Lung (tissue), 12 donors: ENCODE results near the gene LDHB. TPM values are rescaled to one million over a fixed set of nuclear protein-coding genes. Genes with fewer than 3 reads are reported as not detected.
A peak's percentile ranks its signal among the peaks of the same experiment; 100 is the strongest.

ENCODE experiments used
- ATAC-seq: fragments of 200-7000 bp; cut with Tn5 transposase; one replicate; pipeline ENCODE4 v1.9.1; 2020; ENCODE audit warnings: moderate number of reproducible peaks; ENCODE audit not compliant: insufficient read depth, low FRiP score
- DNase-seq, 3 donors: peaks; one replicate each; pipeline ENCODE4 v3.0.0-alpha.2; 2013 to 2017
- H3K27ac ChIP-seq, 2 donors: one replicate each; pipeline ENCODE4 v1.5.1; 2013; ENCODE audit warnings: mild to moderate bottlenecking in 2 of 2, moderate library complexity in 2 of 2, control low read depth in 1 of 2, inconsistent platforms in 1 of 2, low read depth in 1 of 2, low read length in 1 of 2
- H3K27me3 ChIP-seq, 3 donors: one replicate each; pipeline ENCODE4 v1.5.1; 2013; ENCODE audit warnings: low read length in 2 of 3; ENCODE audit not compliant: control insufficient read depth in 3 of 3, insufficient read depth in 3 of 3
- H3K36me3 ChIP-seq, 4 donors: one replicate each; pipeline ENCODE4 v1.5.1; 2013; ENCODE audit warnings: low read length in 4 of 4, mild to moderate bottlenecking in 1 of 4, moderate library complexity in 1 of 4; ENCODE audit not compliant: control insufficient read depth in 4 of 4, insufficient read depth in 4 of 4
- H3K4me1 ChIP-seq, 5 donors: one replicate each; pipeline ENCODE4 v1.5.1; 2013; ENCODE audit warnings: low read length in 5 of 5, mild to moderate bottlenecking in 2 of 5, moderate library complexity in 1 of 5; ENCODE audit not compliant: control insufficient read depth in 5 of 5, insufficient read depth in 5 of 5
- H3K4me3 ChIP-seq: one replicate; pipeline ENCODE4 v1.5.1; 2013; ENCODE audit warnings: mild to moderate bottlenecking, control low read depth, moderate library complexity
- H3K9ac ChIP-seq, 2 donors: one replicate each; pipeline ENCODE4 v1.5.1; 2013; ENCODE audit warnings: low read length in 2 of 2, control low read depth in 1 of 2; ENCODE audit not compliant: insufficient read depth in 1 of 2
- H3K9me3 ChIP-seq, 4 donors: one replicate each; pipeline ENCODE4 v1.5.1; 2013; ENCODE audit warnings: low read length in 3 of 4, mild to moderate bottlenecking in 1 of 4, moderate library complexity in 1 of 4; ENCODE audit not compliant: control insufficient read depth in 4 of 4, insufficient read depth in 3 of 4
- WGBS, 2 donors: extraction: QIAGEN DNeasy Blood & Tissue Kit; methylation state at CpG; one replicate each; pipeline ENCODE4 v1.1.7; 2013; 5-methylcytosine and 5-hydroxymethylcytosine counted together
- polyA plus RNA-seq, 2 donors: library from polyadenylated mRNA; stranded (reverse); fragments of 200-250 nt; gene quantifications; one replicate each; pipeline ENCODE4 v1.2.1, GENCODE V29; 2013
- total RNA-seq, 2 donors: library from RNA; depleted of rRNA in 1 of 2; stranded (reverse); fragments of >200 nt in 1 of 2; gene quantifications; one replicate each; pipeline ENCODE4 v1.2.1, GENCODE V29; 2014 to 2021
- TF ChIP-seq, protein P1 (sequence below): IDR thresholded peaks from 2 replicates; pipeline ENCODE4 v1.5.1; 2012; ENCODE audit warnings: mild to moderate bottlenecking; ENCODE audit errors: control extremely low read depth, extremely low read depth
- donor health status: control.
- donor health status: control.
- donor health status: Bipolar disorder and iron deficiency.
- donor health status: healthy.
- donor health status: DM: yes; HTN: yes; CAD: no.

LDHB gene
- total and polyA plus RNA-seq, 4 donors: 370 to 551 (median 459) TPM

DNA sequence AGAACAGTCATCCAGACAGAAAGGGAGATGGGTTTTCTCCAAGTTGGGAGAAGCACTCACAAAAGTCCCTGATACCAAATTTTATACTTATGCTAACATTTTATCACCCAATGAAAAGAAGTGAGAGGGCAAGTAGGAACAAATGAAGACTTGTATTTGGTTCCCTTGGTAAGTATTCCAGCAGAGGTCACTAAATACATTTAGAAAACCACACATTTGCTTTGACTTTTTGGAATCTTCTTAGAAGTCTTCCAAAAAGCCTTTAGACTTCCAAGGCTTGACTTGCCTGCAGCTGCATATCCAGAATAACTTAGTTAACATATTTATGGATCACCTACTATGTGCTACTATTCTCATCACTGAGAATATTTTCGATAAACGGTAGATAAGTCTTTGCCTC is 49.9 kb downstream of the LDHB start:
- H3K27ac ChIP-seq: no peak overlapping the region
- no peak overlapping the region for H3K4me3 ChIP-seq
- TF ChIP-seq, protein P1, sequence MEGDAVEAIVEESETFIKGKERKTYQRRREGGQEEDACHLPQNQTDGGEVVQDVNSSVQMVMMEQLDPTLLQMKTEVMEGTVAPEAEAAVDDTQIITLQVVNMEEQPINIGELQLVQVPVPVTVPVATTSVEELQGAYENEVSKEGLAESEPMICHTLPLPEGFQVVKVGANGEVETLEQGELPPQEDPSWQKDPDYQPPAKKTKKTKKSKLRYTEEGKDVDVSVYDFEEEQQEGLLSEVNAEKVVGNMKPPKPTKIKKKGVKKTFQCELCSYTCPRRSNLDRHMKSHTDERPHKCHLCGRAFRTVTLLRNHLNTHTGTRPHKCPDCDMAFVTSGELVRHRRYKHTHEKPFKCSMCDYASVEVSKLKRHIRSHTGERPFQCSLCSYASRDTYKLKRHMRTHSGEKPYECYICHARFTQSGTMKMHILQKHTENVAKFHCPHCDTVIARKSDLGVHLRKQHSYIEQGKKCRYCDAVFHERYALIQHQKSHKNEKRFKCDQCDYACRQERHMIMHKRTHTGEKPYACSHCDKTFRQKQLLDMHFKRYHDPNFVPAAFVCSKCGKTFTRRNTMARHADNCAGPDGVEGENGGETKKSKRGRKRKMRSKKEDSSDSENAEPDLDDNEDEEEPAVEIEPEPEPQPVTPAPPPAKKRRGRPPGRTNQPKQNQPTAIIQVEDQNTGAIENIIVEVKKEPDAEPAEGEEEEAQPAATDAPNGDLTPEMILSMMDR: no peak
- H3K36me3 ChIP-seq: no peaks in the 10 kb centered on the region
- H3K9ac ChIP-seq: no peak overlapping the region
- peaks cover 0 to 8% (median 4%) of the 10 kb centered on the region in 3 donors for H3K27me3 ChIP-seq
- DNase-seq: peak in 2 of 3 donors; percentile 49 to 70
- H3K9me3 ChIP-seq: no peaks in the 10 kb centered on the region
- H3K4me1 ChIP-seq: peaks cover 0 to 4% (median 0%) of the 10 kb centered on the region in 5 donors
- ATAC-seq: peak; percentile 62
- WGBS, 2 donors: 70 to 79% methylated on average over 2 of the region's 2 CpGs

DNA sequence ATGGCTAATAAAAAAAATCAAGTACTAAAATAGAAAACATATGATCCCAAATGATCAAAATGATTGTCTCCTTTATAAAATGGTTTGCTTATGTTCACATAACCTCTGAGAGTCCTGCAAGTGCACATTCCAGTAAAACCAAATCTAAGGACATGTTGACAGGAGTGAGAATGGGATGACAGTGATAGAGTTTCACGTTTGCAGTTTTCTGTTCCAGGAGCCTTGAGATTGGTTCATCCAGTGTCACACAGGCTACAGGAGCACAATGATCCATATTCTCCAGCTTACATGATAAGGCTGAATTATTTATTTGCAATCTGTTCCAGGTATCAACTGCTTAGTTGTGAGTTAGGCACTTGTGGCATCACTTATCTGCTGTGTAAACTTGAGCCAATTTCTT is 51.5 kb downstream of the LDHB start:
- peaks cover 0 to 8% (median 4%) of the 10 kb centered on the region in 3 donors for H3K27me3 ChIP-seq
- no peak overlapping the region for H3K9ac ChIP-seq
- H3K27ac ChIP-seq: no peak overlapping the region
- peaks cover 0 to 4% (median 0%) of the 10 kb centered on the region in 5 donors for H3K4me1 ChIP-seq
- ATAC-seq: no peak
- TF ChIP-seq, protein P1: no peak
- H3K9me3 ChIP-seq: no peaks in the 10 kb centered on the region
- 68 to 77% methylated on average over 1 of the region's 1 CpG for WGBS, 2 donors
- H3K36me3 ChIP-seq: no peaks in the 10 kb centered on the region
- no peak for DNase-seq
- H3K4me3 ChIP-seq: no peak overlapping the region

DNA sequence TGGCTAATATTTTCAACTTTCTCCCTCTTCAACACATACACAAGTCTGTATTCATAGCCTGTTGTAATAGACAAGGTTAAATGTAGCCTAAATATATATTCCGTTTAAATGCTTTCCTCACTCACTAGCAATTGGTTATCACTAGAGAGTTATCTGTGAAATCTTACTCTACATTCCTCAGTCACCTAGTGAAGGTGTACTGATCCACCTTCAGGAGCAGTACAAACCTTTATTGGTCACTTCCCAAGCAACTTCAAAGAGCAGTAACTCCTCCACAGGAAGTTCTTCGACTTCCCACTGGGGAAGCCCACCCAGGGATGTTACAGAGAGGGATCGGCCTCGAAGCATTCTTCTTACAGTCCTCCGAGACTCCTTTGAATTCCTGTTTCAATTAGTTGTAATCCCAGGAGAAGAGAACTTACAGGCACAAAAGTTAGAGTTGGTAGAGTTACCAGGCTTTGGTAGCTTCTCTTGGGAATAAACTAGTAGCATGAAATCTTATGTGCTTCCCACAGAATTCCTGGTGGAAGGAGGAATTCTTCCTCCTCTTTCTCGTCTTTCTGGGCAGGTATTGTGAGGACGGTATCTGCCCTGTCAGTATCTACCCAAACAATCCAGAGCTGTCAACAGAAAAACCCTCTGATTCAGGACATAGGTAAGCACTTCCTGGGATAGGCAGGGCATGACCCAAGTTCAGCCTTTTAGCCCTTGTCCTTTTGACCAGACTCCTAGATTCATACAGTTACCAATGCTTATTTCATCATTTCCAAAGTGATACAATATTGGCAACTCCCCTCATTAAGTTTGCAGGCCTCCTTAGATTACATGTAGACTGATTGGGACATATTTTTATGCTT is 53.2 kb downstream of the LDHB start, which contains the start of gene GYS2:
Gene GYS2, minus strand, starts transcription at position 603 of the 857 bp plus-strand sequence. Its CDS starts 255 bp downstream, at position 348.
- peaks cover 0 to 4% (median 0%) of the 10 kb centered on the region in 5 donors for H3K4me1 ChIP-seq
- H3K36me3 ChIP-seq: no peaks in the 10 kb centered on the region
- WGBS, 2 donors: 71 to 84% methylated on average over 7 of the region's 7 CpGs
- no peak within 1 kb of the TSS for H3K4me3 ChIP-seq
- H3K27ac ChIP-seq: no peak within 1 kb of the TSS
- H3K27me3 ChIP-seq: peaks cover 0 to 4% (median 2%) of the 10 kb centered on the region in 3 donors
- ATAC-seq (no peak), DNase-seq (no peak)
- no peak within 1 kb of the TSS for H3K9ac ChIP-seq
- no peaks in the 10 kb centered on the region for H3K9me3 ChIP-seq
- TF ChIP-seq, protein P1: no peak
